SK-N-MC (cell line): ENCODE data around the gene TRIM63.

ENCODE experiments used
- EZH2 ChIP-seq: fragments of 200-600 bp; sonication (generic); IDR thresholded peaks from one replicate; pipeline ENCODE4 v1.6.1; 2017; ENCODE audit warnings: antibody characterized with exemption
- POLR2AphosphoS5 ChIP-seq: IDR thresholded peaks from 2 replicates; pipeline ENCODE4 v1.6.1; 2012; ENCODE audit warnings: mild to moderate bottlenecking, low read depth, low read length, borderline replicate concordance

GRCh38 chr1:26022404-26022779 lies 45.0 kb downstream of the TRIM63 start:
- TF ChIP-seq POLR2AphosphoS5, result no peak
- no peak for TF ChIP-seq EZH2
